NCI-H82 treated with DMSO at 0.1 percent for 48 hours (cell line): Measurements from ENCODE around the gene HSPB1.
"Not testable (repeated sequence)": the region's sequence is repeated elsewhere in the genome, so short reads cannot be mapped to it uniquely, and the experiment has no call there.

ENCODE experiments used
- DNase-seq: peaks from one replicate; lab custom pipeline; 2025; ENCODE audit not compliant: unreplicated experiment; lab: John Stamatoyannopoulos, UW

HSPB1 gene

GRCh38 chr7:76302347-76303201, at the start of gene HSPB1:
TSS of gene HSPB1 (plus strand) at chr7:76302673. CDS start at chr7:76302713, 40 bp downstream.
- DNase-seq = no peak

DNA sequence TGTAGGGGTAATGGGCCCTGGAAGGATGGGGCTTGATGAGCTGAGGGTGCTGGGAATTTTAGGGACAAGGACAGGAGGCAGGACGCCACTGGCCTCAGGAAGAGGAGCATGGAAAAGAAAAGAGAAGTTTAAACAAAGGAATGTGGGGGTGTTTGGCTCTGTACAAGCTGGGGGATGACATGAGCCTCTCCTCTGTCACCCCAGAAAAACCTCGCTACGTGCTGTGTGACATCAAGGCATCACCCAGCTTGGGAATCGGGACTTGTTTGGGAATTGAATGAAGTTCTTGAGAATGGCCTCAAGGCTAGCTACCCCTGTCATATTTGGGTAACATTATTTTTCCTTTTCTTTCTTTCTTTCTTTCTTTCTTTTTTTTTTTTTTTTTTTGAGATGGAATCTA, 47.7 kb upstream of the HSPB1 start:
- DNase-seq = no peak

- no peak for DNase-seq
These were observed 44.5 kb upstream of the HSPB1 start for GRCh38 chr7:76257973-76258372.

DNA sequence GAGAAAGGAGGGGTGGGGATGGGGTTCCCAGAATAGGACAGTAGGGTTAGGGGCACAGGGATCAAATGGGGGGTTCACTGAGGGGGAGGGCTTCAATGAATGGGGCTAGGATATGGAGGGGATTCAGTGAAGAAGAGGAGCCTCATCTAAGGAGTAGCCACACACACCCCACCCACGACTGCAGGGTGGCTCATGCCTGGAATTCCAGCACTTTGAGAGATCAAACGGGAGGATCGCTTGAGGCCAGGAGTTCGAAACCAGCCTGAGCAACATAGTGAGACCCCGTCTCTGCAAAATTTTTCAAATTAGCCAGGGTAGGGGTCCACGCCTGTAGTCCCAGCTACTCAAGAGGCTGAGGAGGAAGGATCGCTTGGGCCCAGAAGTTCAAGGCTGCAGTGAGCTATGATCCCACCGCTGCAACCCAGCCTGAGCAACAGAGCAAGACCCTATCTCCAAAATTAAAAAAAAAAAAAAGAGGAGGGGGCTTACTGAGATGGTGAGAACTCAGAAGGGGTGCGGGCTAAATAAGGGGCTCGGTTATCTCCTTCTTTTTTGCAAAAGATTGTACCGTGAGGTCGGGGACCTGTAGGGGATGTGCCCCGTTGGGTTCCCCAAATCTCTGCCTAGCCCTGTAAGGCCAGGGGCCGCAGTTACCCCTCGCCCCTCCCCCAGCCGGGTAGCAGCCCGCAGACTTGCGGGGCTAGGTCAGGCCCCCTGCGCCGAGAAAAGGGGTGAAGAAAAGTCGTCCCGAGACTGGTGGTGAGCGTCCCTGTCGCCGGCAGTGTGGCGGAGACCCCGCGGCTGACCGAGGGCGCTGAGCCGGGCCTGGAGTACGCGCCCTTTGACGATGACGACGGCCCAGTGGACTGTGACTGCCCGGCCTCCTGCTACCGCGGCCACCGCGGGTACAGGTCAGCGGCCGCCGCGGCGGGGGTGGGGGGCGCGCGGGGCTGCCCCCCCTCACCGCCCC, 43.1 kb upstream of the HSPB1 start:
- no peak for DNase-seq

GRCh38 chr7:76260171-76260703, 42.2 kb upstream of the HSPB1 start:
- DNase-seq = no peak

- no peak for DNase-seq
These were observed 41.1 kb upstream of the HSPB1 start for GRCh38 chr7:76261329-76261728.

DNA sequence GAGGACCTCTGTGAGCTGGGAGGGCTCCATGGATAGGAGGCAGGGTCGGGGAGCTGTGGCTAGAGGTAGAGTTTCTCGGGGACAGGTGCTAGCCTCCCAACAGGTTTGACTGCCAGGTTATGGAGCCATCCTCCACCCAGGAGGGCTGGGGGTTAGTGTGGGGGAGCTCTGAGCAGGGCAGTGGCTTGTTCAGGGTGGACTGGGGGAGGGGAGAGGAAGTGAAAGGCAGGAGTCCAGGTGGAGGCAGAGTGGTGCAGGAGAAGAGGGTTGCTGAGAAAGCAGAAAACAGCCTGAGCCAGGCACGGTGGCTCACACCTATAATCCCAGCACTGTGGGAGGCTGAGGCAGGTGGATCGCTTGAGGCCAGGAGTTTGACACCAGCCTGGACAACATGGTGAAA, 40.5 kb upstream of the HSPB1 start:
- no peak for DNase-seq

DNA sequence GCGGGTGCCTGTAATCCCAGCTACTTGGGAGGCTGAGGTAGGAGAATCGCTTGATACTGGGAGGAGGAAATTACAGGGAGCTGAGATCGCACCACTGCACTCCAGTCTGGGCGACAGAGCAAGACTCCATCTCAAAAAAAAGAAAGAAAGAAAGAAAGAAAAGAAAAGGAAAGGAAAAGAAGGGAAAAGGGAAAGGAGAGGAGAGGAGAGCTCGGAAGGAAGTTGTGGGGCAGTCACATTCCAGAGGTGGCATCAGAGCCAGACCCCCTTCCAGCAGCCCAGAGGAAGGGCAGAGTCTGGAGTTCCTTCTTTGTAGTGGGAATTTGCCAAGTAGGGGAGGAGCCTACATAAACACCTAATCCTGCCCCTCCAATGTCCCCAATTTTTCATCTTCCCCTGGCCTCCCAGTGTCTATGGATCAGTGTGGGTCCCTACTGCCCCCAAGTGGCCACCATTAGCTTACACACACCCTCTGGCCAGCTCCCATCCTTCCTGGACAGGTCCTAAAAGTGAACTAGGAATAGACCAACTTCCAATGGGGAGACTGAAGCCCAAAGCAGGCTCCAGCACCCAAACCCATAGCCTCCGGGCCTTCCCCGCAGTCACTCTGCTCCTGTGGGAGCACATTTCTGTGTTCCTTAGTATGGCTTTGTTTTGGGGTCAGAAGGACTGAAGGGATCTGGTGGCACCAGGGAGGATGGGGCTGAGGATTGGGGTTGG, 39.6 kb upstream of the HSPB1 start:
- DNase-seq = peak; percentile 59

DNA sequence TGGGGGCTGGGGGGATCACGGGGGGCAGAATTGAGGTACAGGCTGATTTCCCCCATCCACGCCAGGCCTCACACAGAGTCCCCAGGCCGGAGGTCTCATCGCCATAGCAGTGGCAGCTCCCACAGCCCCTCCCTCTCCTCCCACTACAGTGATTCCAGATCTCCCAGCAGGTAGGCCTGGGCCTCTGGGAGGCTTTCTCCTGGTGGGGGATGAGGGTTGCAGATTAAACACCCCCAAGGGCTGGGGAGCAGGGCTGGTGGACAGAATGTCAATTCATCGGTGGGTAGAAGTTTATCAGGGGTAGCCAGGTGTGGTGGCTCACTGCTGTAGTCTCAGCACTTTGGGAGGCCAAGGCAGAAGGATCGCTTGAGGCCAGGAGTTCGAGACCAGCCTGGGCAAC, 37.2 kb upstream of the HSPB1 start:
- DNase-seq = no peak

GRCh38 chr7:76267107-76267893, 35.2 kb upstream of the HSPB1 start:
- DNase-seq = no peak

- DNase-seq = no peak
These were observed 34.6 kb upstream of the HSPB1 start for GRCh38 chr7:76267894-76268183.

GRCh38 chr7:76268376-76268775, 34.1 kb upstream of the HSPB1 start:
- DNase-seq = no peak

DNA sequence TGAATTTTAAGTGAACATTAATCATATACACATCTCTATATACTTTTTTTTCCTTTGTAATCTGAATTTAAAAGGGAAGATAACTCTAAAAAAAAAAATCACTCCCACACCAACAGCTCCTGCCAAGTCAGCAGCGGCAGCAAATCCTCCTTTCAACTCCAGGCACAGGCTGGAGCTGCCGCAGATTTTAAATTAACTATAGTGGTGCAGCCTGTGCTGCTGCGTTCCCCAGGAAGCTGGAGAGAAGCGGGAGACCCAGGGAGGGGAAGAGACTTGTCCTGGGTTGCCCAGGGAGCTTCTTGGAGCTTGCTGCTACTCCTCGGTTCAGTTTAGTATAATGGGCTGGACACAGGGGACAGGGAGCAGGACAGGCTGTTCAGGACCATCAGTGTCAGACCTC, 32.6 kb upstream of the HSPB1 start:
- no peak for DNase-seq

- not testable (repeated sequence) for DNase-seq
These were observed 31.1 kb upstream of the HSPB1 start for GRCh38 chr7:76271384-76271783.

DNA sequence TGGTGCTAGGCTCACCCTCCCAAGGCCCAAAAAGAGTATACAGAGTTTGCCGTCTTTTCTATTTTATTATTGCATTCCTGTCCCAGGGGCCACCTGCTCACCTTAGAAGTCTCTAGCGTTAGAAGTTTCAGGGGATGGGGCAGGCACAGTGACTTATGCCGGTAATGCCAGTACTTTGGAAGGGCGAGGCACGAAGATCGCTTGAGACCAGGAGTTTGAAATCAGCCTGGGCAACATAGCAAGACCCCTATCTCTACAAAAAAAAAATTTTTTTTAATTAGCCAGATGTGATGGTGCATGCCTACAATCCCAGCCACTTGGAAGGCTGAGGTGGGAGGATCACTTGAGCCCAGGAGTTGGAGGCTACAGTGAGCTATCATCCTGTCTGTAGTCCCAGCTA, 30.3 kb upstream of the HSPB1 start:
- no peak for DNase-seq

GRCh38 chr7:76272851-76273497, 29.5 kb upstream of the HSPB1 start:
- no peak for DNase-seq

- DNase-seq = no peak
These were observed 29.0 kb upstream of the HSPB1 start for GRCh38 chr7:76273503-76273902.

DNA sequence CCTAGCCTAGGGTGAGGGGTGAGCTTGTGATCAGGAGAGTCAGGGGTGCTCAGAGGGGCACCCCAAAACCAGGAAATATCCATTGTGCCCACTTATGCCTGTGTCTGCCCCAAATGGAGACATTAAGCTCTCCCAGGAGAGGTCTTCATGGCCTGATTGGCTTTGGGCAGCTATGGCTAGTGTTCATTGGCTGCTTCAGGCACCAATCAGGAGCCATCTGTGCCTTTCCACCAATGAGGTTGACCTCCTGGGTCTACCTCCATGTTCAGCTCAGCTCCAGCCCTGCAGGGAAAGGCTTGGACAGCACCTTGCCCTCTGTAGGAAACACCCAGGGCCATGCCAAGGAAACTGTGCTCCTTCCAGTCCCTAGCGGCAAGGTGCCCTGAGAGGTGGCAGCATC, 23.9 kb upstream of the HSPB1 start:
- DNase-seq = no peak

GRCh38 chr7:76280408-76280807, 22.1 kb upstream of the HSPB1 start:
- DNase-seq = no peak
